ENCODE results near the gene GLCE. TPM values are rescaled to one million over a fixed set of nuclear protein-coding genes. Genes with fewer than 3 reads are reported as not detected.

The GLCE gene
- total and polyA plus RNA-seq, 7 experiments from 2014 or later: 3.0 to 8.8 (median 5.7) TPM

DNA sequence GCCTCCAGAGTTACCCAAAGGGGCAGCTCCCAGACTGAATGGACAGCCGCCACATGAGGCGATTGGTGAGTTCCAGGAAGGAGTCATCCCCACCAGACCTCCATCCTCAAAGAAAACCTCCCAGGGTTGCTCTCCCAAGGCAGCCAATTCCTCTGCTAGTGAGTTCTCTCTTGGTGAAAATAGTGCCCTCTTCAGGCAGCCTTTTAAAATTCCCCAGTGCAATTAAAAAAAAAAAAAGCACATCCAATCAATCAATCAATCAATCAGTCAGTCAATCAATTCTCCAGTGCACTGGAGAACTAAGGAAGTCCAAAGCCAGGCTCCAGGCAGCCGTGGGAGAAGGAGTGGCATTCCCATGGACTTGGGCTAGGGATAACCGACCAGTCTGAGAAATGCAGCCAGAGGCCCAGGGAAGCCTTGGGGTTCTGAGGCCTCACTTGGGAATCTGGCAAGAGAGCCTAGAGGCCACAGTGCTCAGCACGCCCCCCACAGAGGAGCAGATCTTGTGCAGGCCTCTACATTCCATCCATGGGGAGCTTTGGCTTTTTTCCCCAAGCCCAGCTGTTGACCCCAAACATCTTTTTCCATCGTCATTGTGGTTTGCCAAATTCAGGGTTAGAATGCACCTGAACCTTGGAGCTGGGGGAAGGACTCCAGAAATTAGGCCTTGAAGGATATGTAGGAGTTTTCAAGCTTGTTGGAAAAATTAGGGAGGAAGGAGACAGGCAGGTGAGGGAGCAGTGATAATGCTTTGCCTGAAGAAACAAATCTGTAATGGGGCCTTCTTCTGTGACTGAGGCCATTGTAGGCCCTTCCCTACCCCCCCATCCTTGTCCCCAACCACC, 143.1 kb downstream of the GLCE start:
- no peak for ATAC-seq
- Histone ChIP-seq H3K27ac (ENCODE audit: low read depth, low read length) (no peak overlapping the region), H3K36me3 (ENCODE audit: control insufficient read depth in 2 of 3, insufficient read depth in 3 of 3, low read length in 3 of 3) (no peaks in the 10 kb centered on the region), H3K4me3 (ENCODE audit: low read length) (no peak overlapping the region), H3K27me3 (ENCODE audit: control insufficient read depth in 2 of 2, insufficient read depth in 2 of 2, low read length in 2 of 2) (peaks cover 0 to 10% of the 10 kb centered on the region in 2 donors), H3K4me1 (ENCODE audit: control insufficient read depth in 2 of 2, insufficient read depth in 2 of 2, low read length in 2 of 2) (no peaks in the 10 kb centered on the region), H3K9me3 (ENCODE audit: control insufficient read depth in 2 of 3, low read length in 3 of 3) (no peaks in the 10 kb centered on the region)
- POLR2A ChIA-PET: no interaction called here
- Mint-ChIP-seq H3K27me3 (peaks cover 30 to 63% (median 40%) of the 10 kb centered on the region in 5 donors), H3K27ac (no peak overlapping the region), H3K4me1 (peaks cover 0 to 10% (median 3%) of the 10 kb centered on the region in 7 donors), H3K36me3 (peaks cover 0 to 12% (median 0%) of the 10 kb centered on the region in 5 donors), H3K9me3 (peaks cover 0 to 7% (median 0%) of the 10 kb centered on the region in 11 donors), H3K4me3 (no peak overlapping the region)
- intact Hi-C loops (cut with micrococcal nuclease): no loop called here
- no peak for DNase-seq
- CTCF ChIA-PET: interaction anchor here (0.6 kb wide), 1 partner anchor 363 kb away, joined by 3 read pairs; no protein-coding TSS in a partner anchor

DNA sequence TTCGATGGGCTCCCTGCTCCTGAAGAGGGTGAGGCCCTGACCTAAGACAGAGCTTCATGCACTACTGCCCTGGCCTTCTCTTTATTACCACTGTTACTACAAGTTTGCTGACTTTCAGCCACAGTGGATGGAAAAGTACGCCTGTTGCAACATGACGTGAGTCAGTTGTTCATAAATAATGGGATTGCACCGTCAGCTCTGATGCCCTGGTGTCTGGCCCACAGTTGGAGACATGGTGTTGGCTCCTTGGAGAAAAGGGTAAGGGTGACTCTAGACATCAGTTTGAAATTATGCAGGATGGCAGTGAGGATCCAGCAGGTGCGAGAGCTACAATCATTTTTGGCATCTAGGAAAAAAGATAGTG, 143.7 kb downstream of the GLCE start:
- peaks cover 0 to 10% of the 10 kb centered on the region in 2 donors for H3K27me3 ChIP-seq (ENCODE audit: control insufficient read depth in 2 of 2, insufficient read depth in 2 of 2, low read length in 2 of 2)
- Mint-ChIP-seq H3K9me3 (peaks cover 0 to 7% (median 0%) of the 10 kb centered on the region in 11 donors), H3K4me3 (no peak overlapping the region), H3K36me3 (peaks cover 0 to 12% (median 0%) of the 10 kb centered on the region in 5 donors), H3K27ac (no peak overlapping the region), H3K27me3 (peaks cover 30 to 63% (median 43%) of the 10 kb centered on the region in 5 donors), H3K4me1 (peaks cover 0 to 10% (median 3%) of the 10 kb centered on the region in 7 donors)
- H3K4me1 ChIP-seq (ENCODE audit: control insufficient read depth in 2 of 2, insufficient read depth in 2 of 2, low read length in 2 of 2): no peaks in the 10 kb centered on the region
- intact Hi-C loops (cut with micrococcal nuclease): no loop called here
- no peaks in the 10 kb centered on the region for H3K36me3 ChIP-seq (ENCODE audit: control insufficient read depth in 2 of 3, insufficient read depth in 3 of 3, low read length in 3 of 3)
- no peak overlapping the region for H3K4me3 ChIP-seq (ENCODE audit: low read length)
- ChIA-PET CTCF (no interaction called here), POLR2A (no interaction called here)
- DNase-seq: no peak
- H3K27ac ChIP-seq (ENCODE audit: low read depth, low read length): no peak overlapping the region
- ATAC-seq: no peak
- no peaks in the 10 kb centered on the region for H3K9me3 ChIP-seq (ENCODE audit: control insufficient read depth in 2 of 3, low read length in 3 of 3)

DNA sequence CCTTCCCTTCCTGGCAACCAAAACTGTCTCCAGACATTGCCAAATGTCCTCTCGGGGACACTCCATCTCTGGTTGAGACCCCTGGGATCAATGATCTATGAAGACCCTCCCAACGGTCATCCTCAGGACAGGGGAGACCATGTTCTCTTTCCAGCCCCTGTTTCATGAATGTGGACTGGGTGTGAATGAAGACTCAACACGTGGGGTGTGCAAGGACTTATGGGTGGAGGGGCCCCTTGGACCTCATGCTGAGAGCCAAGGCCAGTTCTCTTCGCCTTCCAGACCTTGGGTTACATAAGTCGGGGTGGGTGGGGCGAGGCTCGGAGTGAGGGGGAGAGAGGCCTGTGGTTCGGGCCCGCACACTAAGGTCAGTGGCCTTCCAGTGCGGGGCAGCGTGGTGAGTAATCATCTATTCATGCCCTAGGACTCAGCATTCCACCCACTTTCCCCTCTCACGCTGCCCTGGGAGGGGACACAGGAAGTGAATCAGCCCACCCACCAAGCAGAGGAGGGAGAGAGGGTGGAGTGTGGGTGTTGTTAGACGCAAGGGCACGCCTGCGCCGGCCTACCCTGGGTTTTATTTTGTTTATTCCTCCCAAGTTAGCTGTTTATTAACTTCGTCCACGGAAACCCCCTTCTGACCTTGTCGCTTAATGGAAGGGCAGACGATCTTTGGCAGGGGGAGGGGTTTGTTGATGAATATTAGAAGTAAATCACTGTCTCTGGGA, 144.9 kb downstream of the GLCE start:
- Histone ChIP-seq H3K27ac (ENCODE audit: low read depth, low read length) (no peak overlapping the region), H3K27me3 (ENCODE audit: control insufficient read depth in 2 of 2, insufficient read depth in 2 of 2, low read length in 2 of 2) (no peaks in the 10 kb centered on the region), H3K4me1 (ENCODE audit: control insufficient read depth in 2 of 2, insufficient read depth in 2 of 2, low read length in 2 of 2) (no peaks in the 10 kb centered on the region), H3K36me3 (ENCODE audit: control insufficient read depth in 2 of 3, insufficient read depth in 3 of 3, low read length in 3 of 3) (no peaks in the 10 kb centered on the region), H3K9me3 (ENCODE audit: control insufficient read depth in 2 of 3, low read length in 3 of 3) (no peaks in the 10 kb centered on the region), H3K4me3 (ENCODE audit: low read length) (no peak overlapping the region)
- H3K4me3 Mint-ChIP-seq: no peak overlapping the region
- POLR2A ChIA-PET: no interaction called here
- no peak overlapping the region for H3K27ac Mint-ChIP-seq
- CTCF ChIA-PET: no interaction called here
- intact Hi-C loops (cut with micrococcal nuclease): no loop called here
- no peak for DNase-seq
- no peak for ATAC-seq
- H3K4me1 Mint-ChIP-seq: peaks cover 0 to 5% (median 0%) of the 10 kb centered on the region in 7 donors
- H3K9me3 Mint-ChIP-seq: peaks cover 0 to 7% (median 0%) of the 10 kb centered on the region in 11 donors
- peaks cover 22 to 53% (median 40%) of the 10 kb centered on the region in 5 donors for H3K27me3 Mint-ChIP-seq
- peaks cover 0 to 12% (median 0%) of the 10 kb centered on the region in 5 donors for H3K36me3 Mint-ChIP-seq

DNA sequence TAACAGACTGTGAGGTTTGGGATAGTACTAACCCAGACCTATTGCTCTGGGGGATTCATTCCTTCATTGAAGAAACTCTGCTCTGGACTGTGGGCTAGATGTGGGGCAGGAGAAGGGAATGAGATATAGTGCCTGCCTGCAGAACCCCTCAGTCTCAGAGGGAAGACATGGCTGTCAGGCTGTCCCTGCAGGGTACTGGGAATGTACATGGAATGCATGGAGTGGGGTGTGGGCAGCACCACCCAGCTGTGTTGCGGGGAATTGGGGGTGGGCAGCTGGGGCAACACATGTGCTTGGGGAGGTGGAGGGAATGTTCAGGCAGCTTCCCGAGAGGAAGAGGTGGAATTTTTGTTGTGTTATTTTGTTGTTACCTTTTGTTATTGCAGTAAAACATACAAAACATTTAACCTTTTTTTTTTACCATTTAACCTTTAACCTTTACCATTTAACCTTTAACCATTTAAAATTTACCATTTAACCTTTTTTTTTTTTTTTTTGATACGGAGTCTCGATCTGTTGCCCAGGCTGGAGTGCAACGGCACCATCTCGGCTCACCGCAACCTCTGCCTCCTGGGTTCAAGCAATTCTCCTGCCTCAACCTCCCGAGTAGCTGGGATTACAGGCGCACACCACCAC, 145.6 kb downstream of the GLCE start:
- CTCF ChIA-PET: no interaction called here
- no peak for ATAC-seq
- peaks cover 0 to 12% (median 0%) of the 10 kb centered on the region in 5 donors for H3K36me3 Mint-ChIP-seq
- no peaks in the 10 kb centered on the region for H3K4me1 ChIP-seq (ENCODE audit: control insufficient read depth in 2 of 2, insufficient read depth in 2 of 2, low read length in 2 of 2)
- POLR2A ChIA-PET: no interaction called here
- H3K27ac ChIP-seq (ENCODE audit: low read depth, low read length): no peak overlapping the region
- intact Hi-C loops (cut with micrococcal nuclease): no loop called here
- peaks cover 0 to 7% (median 0%) of the 10 kb centered on the region in 11 donors for H3K9me3 Mint-ChIP-seq
- H3K4me1 Mint-ChIP-seq: peaks cover 0 to 5% (median 0%) of the 10 kb centered on the region in 7 donors
- no peaks in the 10 kb centered on the region for H3K9me3 ChIP-seq (ENCODE audit: control insufficient read depth in 2 of 3, low read length in 3 of 3)
- H3K27ac Mint-ChIP-seq: no peak overlapping the region
- no peak overlapping the region for H3K4me3 ChIP-seq (ENCODE audit: low read length)
- no peaks in the 10 kb centered on the region for H3K36me3 ChIP-seq (ENCODE audit: control insufficient read depth in 2 of 3, insufficient read depth in 3 of 3, low read length in 3 of 3)
- H3K27me3 Mint-ChIP-seq: peaks cover 20 to 46% (median 33%) of the 10 kb centered on the region in 5 donors
- no peaks in the 10 kb centered on the region for H3K27me3 ChIP-seq (ENCODE audit: control insufficient read depth in 2 of 2, insufficient read depth in 2 of 2, low read length in 2 of 2)
- no peak overlapping the region for H3K4me3 Mint-ChIP-seq
- DNase-seq: no peak

DNA sequence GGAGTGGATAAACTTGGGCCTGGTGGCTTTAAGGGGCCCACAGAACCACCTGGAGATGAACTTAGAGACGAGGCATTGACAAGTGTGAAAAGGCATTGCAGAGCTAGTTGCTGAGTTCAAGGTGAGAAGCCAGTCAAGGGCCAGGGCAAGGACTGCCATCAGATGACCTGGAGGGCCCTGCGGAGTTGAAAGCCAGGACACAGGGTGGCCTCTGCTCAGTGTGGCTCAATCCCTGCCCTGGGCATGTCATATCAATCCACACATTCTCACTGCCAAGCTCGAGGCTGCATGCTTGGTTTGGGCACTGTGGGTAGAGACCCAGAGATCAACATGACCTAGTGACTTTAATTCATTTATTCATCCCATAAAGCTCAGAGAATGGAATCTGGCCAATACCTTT, 147.5 kb downstream of the GLCE start:
- Mint-ChIP-seq H3K27me3 (peaks cover 3 to 31% (median 14%) of the 10 kb centered on the region in 5 donors), H3K4me1 (peaks cover 0 to 1% (median 0%) of the 10 kb centered on the region in 7 donors), H3K9me3 (peaks cover 0 to 5% (median 0%) of the 10 kb centered on the region in 11 donors), H3K4me3 (no peak overlapping the region), H3K36me3 (peaks cover 0 to 8% (median 0%) of the 10 kb centered on the region in 5 donors), H3K27ac (no peak overlapping the region)
- ATAC-seq (no peak), DNase-seq (no peak)
- ChIA-PET CTCF (no interaction called here), POLR2A (no interaction called here)
- Histone ChIP-seq H3K27ac (ENCODE audit: low read depth, low read length) (no peak overlapping the region), H3K9me3 (ENCODE audit: control insufficient read depth in 2 of 3, low read length in 3 of 3) (no peaks in the 10 kb centered on the region), H3K4me1 (ENCODE audit: control insufficient read depth in 2 of 2, insufficient read depth in 2 of 2, low read length in 2 of 2) (no peaks in the 10 kb centered on the region), H3K36me3 (ENCODE audit: control insufficient read depth in 2 of 3, insufficient read depth in 3 of 3, low read length in 3 of 3) (no peaks in the 10 kb centered on the region), H3K27me3 (ENCODE audit: control insufficient read depth in 2 of 2, insufficient read depth in 2 of 2, low read length in 2 of 2) (no peaks in the 10 kb centered on the region), H3K4me3 (ENCODE audit: low read length) (no peak overlapping the region)
- intact Hi-C loops (cut with micrococcal nuclease): no loop called here

DNA sequence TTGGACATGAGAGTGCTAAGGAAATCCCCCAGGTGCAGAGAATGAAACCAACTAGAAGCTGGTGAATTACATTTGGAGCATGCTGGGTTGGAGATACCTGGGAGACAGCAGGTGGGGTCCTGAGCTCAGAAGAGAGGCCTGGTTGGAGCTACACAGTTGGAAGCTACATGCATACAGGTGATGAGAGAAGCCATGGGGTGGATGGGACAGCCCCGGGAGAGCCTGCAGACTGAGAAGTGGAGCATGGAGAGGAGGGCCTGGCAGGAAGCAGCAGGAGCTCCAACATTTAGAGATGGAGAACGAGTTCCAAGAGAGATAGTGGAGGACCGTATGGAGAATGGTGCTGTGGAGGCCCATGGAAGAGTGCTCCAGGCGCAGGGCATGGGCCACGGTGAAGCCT, 148.5 kb downstream of the GLCE start:
- Histone ChIP-seq H3K9me3 (ENCODE audit: control insufficient read depth in 2 of 3, low read length in 3 of 3) (no peaks in the 10 kb centered on the region), H3K27me3 (ENCODE audit: control insufficient read depth in 2 of 2, insufficient read depth in 2 of 2, low read length in 2 of 2) (no peaks in the 10 kb centered on the region), H3K4me1 (ENCODE audit: control insufficient read depth in 2 of 2, insufficient read depth in 2 of 2, low read length in 2 of 2) (no peaks in the 10 kb centered on the region), H3K4me3 (ENCODE audit: low read length) (no peak overlapping the region), H3K27ac (ENCODE audit: low read depth, low read length) (no peak overlapping the region), H3K36me3 (ENCODE audit: control insufficient read depth in 2 of 3, insufficient read depth in 3 of 3, low read length in 3 of 3) (no peaks in the 10 kb centered on the region)
- Mint-ChIP-seq H3K27me3 (peaks cover 2 to 24% (median 12%) of the 10 kb centered on the region in 5 donors), H3K4me1 (peaks cover 0 to 4% (median 0%) of the 10 kb centered on the region in 7 donors), H3K36me3 (peaks cover 0 to 8% (median 0%) of the 10 kb centered on the region in 5 donors), H3K4me3 (no peak overlapping the region), H3K9me3 (peaks cover 0 to 5% (median 0%) of the 10 kb centered on the region in 11 donors), H3K27ac (no peak overlapping the region)
- CTCF ChIA-PET: interaction anchor here (0.6 kb wide), 1 partner anchor 1760 kb away, joined by 3 read pairs; no protein-coding TSS in a partner anchor
- POLR2A ChIA-PET: no interaction called here
- no peak for DNase-seq
- no peak for ATAC-seq
- intact Hi-C loops (cut with micrococcal nuclease): no loop called here

Data from naive thymus-derived CD4-positive, alpha-beta T cell (primary cell).